Body of pancreas (tissue), 4 donors: Measurements from ENCODE around the gene LRFN2.

Source experiments
- CTCF ChIP-seq, 7 experiments: fragments of 450-650 bp in 4 of 7; fragments of 200-600 bp in 3 of 7; sonication (generic) in 3 of 7; IDR thresholded peaks; one replicate each; pipeline ENCODE4 v1.5.1; 2016 to 2019; ENCODE audit warnings: antibody characterized with exemption in 7 of 7
- POLR2A ChIP-seq, 3 donors: fragments of 450-650 bp; IDR thresholded peaks; one replicate each; pipeline ENCODE4 v1.6.1; 2016; ENCODE audit warnings: antibody characterized with exemption in 3 of 3, mild to moderate bottlenecking in 2 of 3

- no peak for TF ChIP-seq POLR2A (IDR thresholded peaks at IDR 0.05)
- TF ChIP-seq CTCF (IDR thresholded peaks at IDR 0.05), result no peak
Observed at GRCh38 chr6:40450483-40450882, 136.7 kb downstream of the LRFN2 start.
